ENCODE data around the gene FAM98B. TPM values are rescaled to one million over a fixed set of nuclear protein-coding genes. Genes with fewer than 3 reads are reported as not detected.

FAM98B gene
- total and polyA plus RNA-seq, 12 donors = 6.2 to 30.6 (median 23.2) TPM

GRCh38 chr15:38536201-38536676 lies 82.3 kb downstream of the FAM98B start:
- Histone ChIP-seq H3K27ac (peak overlapping the region in 4 of 10 donors; percentile 2 to 27 (median 9)), H3K36me3 (no peaks in the 10 kb centered on the region), H3K4me3 (no peak overlapping the region), H3K27me3 (no peaks in the 10 kb centered on the region), H3K9me3 (no peaks in the 10 kb centered on the region), H3K4me1 (peaks cover 0 to 26% (median 13%) of the 10 kb centered on the region in 9 donors)
- ATAC-seq = peak in 7 of 8 donors; percentile 53 to 79 (median 59)
- no peak for TF ChIP-seq CTCF (IDR thresholded peaks at IDR 0.05)
- DNase-seq = peak in 1 of 2 donors; percentile 36
- intact Hi-C loops (cut with DNase I) = loop anchor here in 1 of 10 donors (5.0 kb wide), 1 partner anchor 51 kb away; no protein-coding TSS in a partner anchor
- 34 to 54% methylated on average over 3 of the region's 3 CpGs for WGBS, 2 donors

Other genes starting within 250 kb of the FAM98B start
- 10 to 100 TPM in 3 of 10 donors, 1 to 10 TPM in 7; 6.4 to 20.2 (median 7.6) TPM for gene SPRED1, start 201.3 kb upstream of the FAM98B start, total RNA-seq
- gene SPRED1, start 201.3 kb upstream of the FAM98B start, polyA plus RNA-seq = 1 to 10 TPM; 3.3 to 6.4 TPM
- 1 to 10 TPM in 1 of 10 donors, under 1 TPM in 9; 0.19 to 3.0 (median 0.50) TPM for gene RASGRP1, start 110.7 kb downstream of the FAM98B start, total RNA-seq
- gene RASGRP1, start 110.7 kb downstream of the FAM98B start, polyA plus RNA-seq = under 1 TPM in 1 of 2 donors, not detected in 1; 0.04 TPM